Right lobe of liver (tissue), 6 donors: ENCODE data around the gene AR. TPM values are rescaled to one million over a fixed set of nuclear protein-coding genes. Genes with fewer than 3 reads are reported as not detected.

Experiments used
- ATAC-seq, 4 donors: fragments of 200-7000 bp; cut with Tn5 transposase; one replicate each; pipeline ENCODE4 v1.9.1; 2020; ENCODE audit warnings: mild to moderate bottlenecking in 4 of 4, moderate library complexity in 4 of 4
- DNase-seq, 3 donors: peaks; one replicate each; pipeline ENCODE4 v3.0.0-alpha.2; 2020
- H3K27ac ChIP-seq, 3 donors: fragments of 200-600 bp; one replicate each; pipeline ENCODE4 v1.8.0; 2022
- H3K27me3 ChIP-seq, 2 donors: fragments of 200-600 bp; one replicate each; pipeline ENCODE4 v1.8.0; 2022
- H3K36me3 ChIP-seq, 4 donors: fragments of 200-600 bp; sonication (generic) in 1 of 4; one replicate each; pipeline versions ENCODE4 v1.5.1 to v1.8.0; 2017 to 2022; ENCODE audit warnings: control low read depth in 1 of 4
- H3K4me1 ChIP-seq, 4 donors: fragments of 200-600 bp; sonication (generic) in 1 of 4; one replicate each; pipeline versions ENCODE4 v1.5.1 to v1.8.0; 2017 to 2022; ENCODE audit warnings: control low read depth in 1 of 4
- H3K4me3 ChIP-seq, 3 donors: fragments of 200-600 bp; one replicate each; pipeline ENCODE4 v1.8.0; 2022
- H3K9me3 ChIP-seq, 4 donors: fragments of 200-600 bp; sonication (generic) in 1 of 4; one replicate each; pipeline versions ENCODE4 v1.5.1 to v1.8.0; 2017 to 2022; ENCODE audit warnings: control low read depth in 1 of 4
- CTCF ChIP-seq, 4 donors: fragments of 200-600 bp in 3 of 4; fragments of 450-650 bp in 1 of 4; IDR thresholded peaks; one replicate each; pipeline versions ENCODE4 v1.5.1 to v1.8.0; 2016 to 2022; ENCODE audit warnings: antibody characterized with exemption in 4 of 4, mild to moderate bottlenecking in 2 of 4
- POLR2A ChIP-seq: fragments of 450-650 bp; IDR thresholded peaks from one replicate; pipeline ENCODE4 v1.6.1; 2017; ENCODE audit warnings: antibody characterized with exemption, mild to moderate bottlenecking
- WGBS: methylation state at CpG from one replicate; pipeline ENCODE4 v1.1.6; 2018; ENCODE audit warnings: low coverage, low lambda C conversion rate; ENCODE audit not compliant: insufficient coverage; ENCODE audit errors: missing lambda C conversion rate; 5-methylcytosine and 5-hydroxymethylcytosine counted together
- intact Hi-C, 2 donors: fragments of 100-400 bp; cut with DNase I; formaldehyde crosslinking; loops; one replicate each; pipeline versions ENCODE4 v1.11.2 to v1.14.1; 2022
- total RNA-seq, 6 experiments: library from RNA; depleted of rRNA in 2 of 6; stranded (reverse); fragments of >200 nt in 2 of 6; fragmentation: NEBNext Ultra II Directional in 3 of 6; extraction: Animal tissue kit (Norgen Biotek cat#: 25700) in 3 of 6; gene quantifications; one replicate each; pipeline versions ENCODE4 v1.1.0 to v1.2.4, GENCODE V29; 2016 to 2023
- donor health status: DM: no; HTN: yes; CAD: no.
- donor health status: DM: no; HTN: no; CAD: no.
- donor health status: DM: no; HTN: no; CAD: no.
- donor health status: DM: no; HTN: yes; CAD: no.
- donor health status: DM: no; HTN: yes; CAD: no.

The AR gene
- total RNA-seq, 6 experiments from 2014 or later = 18.5 to 77.5 (median 47.3) TPM

- peak overlapping the region in 1 of 3 donors; percentile 36 for H3K27ac ChIP-seq
- no peak overlapping the region for H3K4me3 ChIP-seq
- intact Hi-C loops = no loop called here
- peaks cover 0 to 15% (median 0%) of the 10 kb centered on the region in 4 donors for H3K4me1 ChIP-seq
- ATAC-seq (peak; percentile 69 to 78 (median 74)), DNase-seq (peak in 2 of 3 donors; percentile 61 to 68)
- TF ChIP-seq POLR2A (no peak), CTCF (IDR thresholded peaks at IDR 0.05) (no peak)
- WGBS = 23% methylated on average over 2 of the region's 2 CpGs
- H3K36me3 ChIP-seq = no peaks in the 10 kb centered on the region
- H3K9me3 ChIP-seq = no peaks in the 10 kb centered on the region
- no peaks in the 10 kb centered on the region for H3K27me3 ChIP-seq
These were observed 18.7 kb upstream of the AR start for GRCh38 chrX:67524950-67525691.

- Histone ChIP-seq H3K4me1 (peaks cover 0 to 33% (median 7%) of the 10 kb centered on the region in 4 donors), H3K27me3 (no peaks in the 10 kb centered on the region), H3K9me3 (no peaks in the 10 kb centered on the region), H3K4me3 (no peak overlapping the region), H3K36me3 (no peaks in the 10 kb centered on the region), H3K27ac (peak overlapping the region in 2 of 3 donors; percentile 22 to 55)
- TF ChIP-seq CTCF (IDR thresholded peaks at IDR 0.05) = no peak
- no peak for TF ChIP-seq POLR2A
- 21% methylated on average over 1 of the region's 1 CpG for WGBS
- no peak for DNase-seq
- ATAC-seq = peak; percentile 75 to 92 (median 76)
- intact Hi-C loops = no loop called here
These were observed 7.3 kb upstream of the AR start for GRCh38 chrX:67536564-67536963.

GRCh38 chrX:67538383-67538782, 5.4 kb upstream of the AR start:
- DNase-seq (no peak), ATAC-seq (peak; percentile 45 to 65 (median 64))
- intact Hi-C loops = no loop called here
- peaks cover 0 to 36% (median 8%) of the 10 kb centered on the region in 4 donors for H3K4me1 ChIP-seq
- no peak overlapping the region for H3K4me3 ChIP-seq
- H3K27me3 ChIP-seq = no peaks in the 10 kb centered on the region
- H3K36me3 ChIP-seq = no peaks in the 10 kb centered on the region
- no peaks in the 10 kb centered on the region for H3K9me3 ChIP-seq
- no peak for TF ChIP-seq POLR2A
- no peak for TF ChIP-seq CTCF (IDR thresholded peaks at IDR 0.05)
- peak overlapping the region in 1 of 3 donors; percentile 34 for H3K27ac ChIP-seq

GRCh38 chrX:67544281-67545035, 637 bp downstream of the AR start:
- 37% methylated on average over 29 of the region's 30 CpGs for WGBS
- H3K9me3 ChIP-seq = no peaks in the 10 kb centered on the region
- no peaks in the 10 kb centered on the region for H3K36me3 ChIP-seq
- H3K4me3 ChIP-seq = peak overlapping the region; percentile 33 to 61 (median 57)
- H3K27ac ChIP-seq = peak overlapping the region; percentile 26 to 75 (median 45)
- TF ChIP-seq POLR2A (no peak), CTCF (IDR thresholded peaks at IDR 0.05) (no peak)
- peaks cover 0 to 7% (median 1%) of the 10 kb centered on the region in 4 donors for H3K4me1 ChIP-seq
- intact Hi-C loops = no loop called here
- H3K27me3 ChIP-seq = no peaks in the 10 kb centered on the region
- peak in 2 of 3 donors; percentile 41 to 65 for DNase-seq
- peak; percentile 24 to 47 (median 40) for ATAC-seq
